DLD1 (cell line): Measurements from ENCODE around the gene GPR50.

ENCODE experiments used
- in situ Hi-C: cut with HindIII; loops from 2 replicates; pipeline ENCODE4 v1.10.0; 2017; ENCODE audit warnings: low sequenced_read_pairs

GPR50 gene

GRCh38 chrX:151176231-151176750 lies at the start of gene GPR50:
Gene GPR50 (plus strand): TSS chrX:151176584. CDS start chrX:151176722, 138 bp downstream.
- in situ Hi-C loops, result no loop called here

GRCh38 chrX:151132531-151132930 lies 43.9 kb upstream of the GPR50 start:
- in situ Hi-C loops, result no loop called here

DNA sequence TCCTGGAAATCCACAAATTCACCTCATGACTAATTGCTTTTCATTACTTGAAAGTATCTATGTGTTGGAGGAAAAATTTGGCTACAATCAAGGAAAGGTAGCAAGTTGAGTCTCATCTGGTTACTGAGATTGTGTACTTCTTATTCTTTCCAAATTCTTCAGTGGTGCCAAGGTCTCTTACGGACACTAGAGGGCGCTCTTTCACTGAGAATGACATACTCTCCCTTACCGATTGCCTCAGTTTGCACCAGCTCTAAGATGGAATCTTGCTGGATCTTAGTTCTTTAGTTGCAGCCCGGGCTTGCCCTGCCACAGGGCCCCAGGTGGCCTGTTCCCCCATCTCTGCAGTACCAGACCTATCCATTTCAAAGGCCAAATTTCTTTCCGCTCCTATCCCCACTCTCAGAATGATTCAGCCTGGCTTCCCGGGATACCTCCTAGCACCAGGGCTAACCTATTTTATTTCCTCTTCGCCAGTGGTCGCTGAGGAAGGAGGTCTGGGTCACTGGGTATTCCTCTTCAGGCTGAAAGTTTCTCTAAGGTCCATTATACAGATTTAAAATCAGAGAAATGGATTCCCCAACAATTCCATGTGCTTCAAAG lies 24.6 kb upstream of the GPR50 start:
- in situ Hi-C loops, result no loop called here

DNA sequence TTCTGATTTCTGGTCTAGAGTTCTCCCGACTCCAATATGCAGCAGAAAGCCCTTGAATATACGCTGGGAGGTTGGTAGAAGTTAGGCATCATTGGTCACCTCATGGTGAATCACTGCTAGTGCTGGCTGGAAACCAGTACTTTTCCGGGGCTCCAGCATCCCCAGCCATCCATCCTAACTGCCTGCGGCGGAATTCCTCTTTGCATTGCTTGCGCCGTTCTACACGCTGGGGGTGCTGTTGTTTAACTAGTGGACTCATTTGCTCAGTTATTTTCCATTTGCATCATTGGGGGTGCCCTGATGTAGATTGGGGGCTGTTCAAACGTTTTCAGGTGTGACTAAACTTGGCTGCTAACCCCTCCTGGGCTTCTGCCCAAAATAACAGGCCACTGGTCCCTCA lies 23.3 kb upstream of the GPR50 start:
- in situ Hi-C loops, result no loop called here

DNA sequence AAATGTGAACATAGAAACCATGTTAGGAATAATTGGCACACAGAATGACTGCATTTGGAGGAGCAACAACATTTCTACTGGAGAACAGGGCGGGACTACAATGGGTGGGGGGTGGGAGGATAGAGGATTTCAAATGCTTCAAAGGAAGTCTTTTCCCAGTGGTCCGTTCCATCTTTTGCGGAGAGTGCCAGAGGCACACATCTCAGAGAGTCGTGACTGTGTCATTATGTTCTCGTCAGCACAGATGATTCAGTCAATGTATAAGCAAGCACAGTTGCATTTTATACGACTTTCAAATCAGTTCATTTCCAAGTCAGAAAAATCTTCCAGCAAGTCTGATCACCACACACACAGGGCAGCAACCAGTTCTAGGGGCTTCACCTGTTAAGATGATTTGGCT lies 22.7 kb upstream of the GPR50 start:
- in situ Hi-C loops, result no loop called here

GRCh38 chrX:151155234-151155633 lies 21.1 kb upstream of the GPR50 start:
- in situ Hi-C loops, result no loop called here

GRCh38 chrX:151161690-151162089 lies 14.7 kb upstream of the GPR50 start:
- in situ Hi-C loops, result no loop called here

DNA sequence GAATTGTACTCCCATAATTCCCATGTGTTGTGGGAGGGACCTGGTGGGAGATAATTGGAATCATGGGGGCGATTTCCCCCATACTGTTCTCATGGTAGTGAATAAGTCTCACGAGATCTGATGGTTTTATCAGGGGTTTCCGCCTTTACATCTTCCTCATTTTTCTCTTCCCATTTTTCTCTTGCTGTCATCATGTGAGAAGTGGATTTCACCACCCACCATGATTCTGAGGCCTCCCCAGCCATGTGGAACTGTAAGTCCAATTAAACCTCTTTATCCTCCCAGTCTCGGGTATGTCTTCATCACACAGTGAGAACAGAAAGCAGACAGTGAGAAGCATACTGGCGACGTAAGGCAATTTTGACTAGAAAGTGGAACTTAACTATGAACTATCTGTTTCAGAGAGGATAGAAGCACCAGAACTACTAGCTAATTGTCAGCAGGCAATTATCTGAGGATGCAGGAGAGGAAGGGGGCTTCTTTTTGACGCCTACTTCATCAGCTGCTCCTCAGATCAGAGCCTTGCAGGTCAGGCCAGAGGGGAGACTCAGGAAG lies 8.5 kb upstream of the GPR50 start:
- in situ Hi-C loops, result no loop called here

DNA sequence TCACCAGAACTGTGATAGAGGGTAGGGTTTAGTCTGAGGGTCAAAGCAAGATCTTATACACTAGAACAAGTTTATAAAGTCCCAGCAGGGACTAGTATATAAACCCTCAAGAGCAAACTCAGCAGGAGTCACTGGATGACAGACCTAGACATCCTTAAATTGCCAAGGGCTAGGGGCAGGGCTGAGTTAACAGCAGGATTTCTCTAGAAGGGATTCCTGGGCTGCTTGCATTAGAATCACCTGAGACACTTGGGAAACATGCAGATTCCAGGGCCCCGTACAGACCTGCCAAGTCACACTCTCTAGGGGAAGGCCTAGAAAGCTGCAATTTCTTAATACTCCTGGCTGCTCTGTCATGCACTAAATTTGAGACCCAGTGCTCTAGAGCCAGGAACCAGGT lies 6.6 kb upstream of the GPR50 start:
- in situ Hi-C loops, result no loop called here

GRCh38 chrX:151174581-151175282 lies 1.7 kb upstream of the GPR50 start:
- in situ Hi-C loops, result no loop called here

DNA sequence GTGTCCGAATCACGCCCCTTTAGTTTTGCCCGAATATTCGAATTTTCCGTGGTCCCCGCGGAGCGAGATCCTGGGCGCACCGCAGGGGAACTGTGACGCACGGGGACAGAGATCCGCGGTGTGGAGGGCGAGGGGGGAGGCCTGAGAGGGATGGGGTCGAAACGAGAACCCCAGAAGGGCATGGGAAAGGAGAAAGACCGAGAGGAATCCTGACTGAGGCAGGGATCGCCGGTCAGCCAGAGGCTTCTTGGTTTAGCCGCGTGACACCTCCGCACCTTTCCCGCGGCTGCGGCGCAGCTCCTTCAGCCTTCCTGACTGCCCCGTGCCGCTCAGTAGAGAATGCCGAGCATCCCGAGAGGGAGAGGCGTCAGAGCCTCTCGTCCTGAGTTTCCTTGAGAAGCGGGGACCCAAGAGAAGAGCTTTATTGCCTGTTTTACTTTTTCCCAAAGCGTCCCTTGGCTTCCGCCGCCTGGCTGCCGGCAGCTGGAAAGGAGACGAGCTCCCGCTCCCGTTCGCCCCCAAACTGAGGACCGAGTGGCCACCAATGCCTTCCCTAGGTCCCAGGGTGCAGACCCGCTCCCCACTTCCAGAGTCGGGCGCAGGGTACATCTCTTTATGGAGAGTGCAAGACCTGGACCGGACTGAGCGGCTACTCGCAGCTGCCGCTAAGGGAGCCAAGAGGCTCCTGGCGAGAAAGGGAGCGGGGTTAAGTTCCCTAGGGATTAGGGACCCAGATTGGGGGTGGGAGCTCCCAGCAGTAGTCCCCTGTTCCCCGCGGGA lies 911 bp upstream of the GPR50 start:
- in situ Hi-C loops, result no loop called here

GRCh38 chrX:151177141-151178027 lies 1.0 kb downstream of the GPR50 start:
- in situ Hi-C loops, result no loop called here

DNA sequence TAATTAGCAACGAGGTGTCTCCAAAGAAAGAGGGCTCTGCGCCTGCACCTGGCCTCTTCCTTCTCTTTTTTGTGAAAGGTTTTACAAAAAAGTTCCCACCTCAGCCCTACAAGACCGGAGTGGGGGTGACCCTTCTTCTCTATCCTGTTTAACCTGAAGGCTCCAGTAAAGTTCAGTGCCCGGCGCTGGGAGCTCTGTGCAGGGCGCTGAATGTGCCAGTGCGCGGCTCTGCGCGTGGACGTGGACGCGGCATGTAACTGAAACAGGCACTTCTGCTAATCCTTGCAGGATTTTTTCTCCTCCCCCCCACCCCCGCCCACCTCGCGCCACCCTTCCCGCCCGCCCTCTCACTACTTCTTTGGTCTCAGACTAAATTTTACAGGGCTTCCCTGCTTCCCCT lies 2.4 kb downstream of the GPR50 start:
- in situ Hi-C loops, result no loop called here

DNA sequence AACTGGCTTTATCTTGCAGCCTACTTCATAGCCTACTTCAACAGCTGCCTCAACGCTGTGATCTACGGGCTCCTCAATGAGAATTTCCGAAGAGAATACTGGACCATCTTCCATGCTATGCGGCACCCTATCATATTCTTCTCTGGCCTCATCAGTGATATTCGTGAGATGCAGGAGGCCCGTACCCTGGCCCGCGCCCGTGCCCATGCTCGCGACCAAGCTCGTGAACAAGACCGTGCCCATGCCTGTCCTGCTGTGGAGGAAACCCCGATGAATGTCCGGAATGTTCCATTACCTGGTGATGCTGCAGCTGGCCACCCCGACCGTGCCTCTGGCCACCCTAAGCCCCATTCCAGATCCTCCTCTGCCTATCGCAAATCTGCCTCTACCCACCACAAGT lies 4.0 kb downstream of the GPR50 start:
- in situ Hi-C loops, result no loop called here

DNA sequence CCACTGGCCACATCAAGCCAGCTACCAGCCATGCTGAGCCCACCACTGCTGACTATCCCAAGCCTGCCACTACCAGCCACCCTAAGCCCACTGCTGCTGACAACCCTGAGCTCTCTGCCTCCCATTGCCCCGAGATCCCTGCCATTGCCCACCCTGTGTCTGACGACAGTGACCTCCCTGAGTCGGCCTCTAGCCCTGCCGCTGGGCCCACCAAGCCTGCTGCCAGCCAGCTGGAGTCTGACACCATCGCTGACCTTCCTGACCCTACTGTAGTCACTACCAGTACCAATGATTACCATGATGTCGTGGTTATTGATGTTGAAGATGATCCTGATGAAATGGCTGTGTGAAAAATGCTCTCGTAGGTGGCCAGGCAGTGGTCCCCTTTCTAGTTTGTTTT lies 4.7 kb downstream of the GPR50 start:
- in situ Hi-C loops, result no loop called here

DNA sequence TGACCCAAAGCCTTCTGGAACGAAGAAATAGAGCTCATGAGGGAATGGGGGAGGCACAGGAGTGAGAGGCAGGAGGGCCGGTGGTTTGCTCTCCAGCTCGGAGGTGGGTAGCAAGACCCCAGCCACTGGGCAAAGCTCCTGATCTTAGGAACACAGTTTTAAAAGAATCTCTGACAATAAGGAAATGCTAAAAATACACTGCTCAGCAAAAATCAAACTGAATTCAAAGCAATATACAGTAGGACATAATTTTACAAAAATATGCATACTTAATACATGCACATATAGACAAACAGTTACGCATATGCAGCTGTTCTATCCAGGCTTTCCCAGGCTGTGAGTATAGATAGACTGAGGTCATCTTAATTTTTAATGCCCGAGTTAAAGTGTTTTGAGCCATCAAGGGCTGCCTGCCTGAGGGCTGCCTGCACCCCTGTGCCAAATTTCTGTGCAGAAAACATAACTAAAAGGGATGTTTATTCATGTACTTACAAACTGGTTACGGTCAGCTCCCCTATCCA lies 6.9 kb downstream of the GPR50 start:
- in situ Hi-C loops, result no loop called here

- in situ Hi-C loops, result no loop called here
Measured at GRCh38 chrX:151183912-151184565, 7.7 kb downstream of the GPR50 start.

DNA sequence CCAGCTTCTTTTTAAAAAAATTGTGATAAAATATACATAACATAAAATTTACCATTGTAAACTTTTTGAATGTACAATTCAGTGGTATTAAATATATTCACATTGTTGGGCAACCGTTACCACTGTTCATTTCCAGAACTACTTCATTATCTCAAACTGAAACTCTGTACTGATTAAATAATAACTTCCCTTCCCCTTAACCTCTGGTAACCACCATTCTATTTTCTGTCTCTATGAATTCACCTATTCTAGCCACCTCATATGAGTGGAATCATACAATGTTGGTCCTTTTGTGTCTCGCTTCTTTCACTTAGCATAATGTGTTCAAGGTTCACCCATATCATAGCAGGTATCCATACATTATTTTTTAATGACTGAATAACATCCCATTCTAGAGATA lies 8.3 kb downstream of the GPR50 start:
- in situ Hi-C loops, result no loop called here

- in situ Hi-C loops, result no loop called here
Measured at GRCh38 chrX:151206871-151207270, 30.5 kb downstream of the GPR50 start.

GRCh38 chrX:151225843-151226242 lies 49.5 kb downstream of the GPR50 start:
- in situ Hi-C loops, result no loop called here
